Loucy (cell line): ENCODE results near the gene CDV3.
"Not testable (repeated sequence)": the region's sequence is repeated elsewhere in the genome, so short reads cannot be mapped to it uniquely, and the experiment has no call there.

ENCODE experiments used
- H2AFZ ChIP-seq: fragments of 200-600 bp; sonication (generic); 2 replicates; pipeline ENCODE4 v1.6.0; 2016; ENCODE audit warnings: antibody characterized with exemption, mild to moderate bottlenecking, low read length, moderate library complexity
- H3F3A ChIP-seq: fragments of 200-600 bp; 2 replicates; pipeline ENCODE4 v1.6.0; 2016; ENCODE audit warnings: antibody characterized with exemption, low read depth, mild to moderate bottlenecking
- H3K27me3 ChIP-seq: fragments of 200-600 bp; sonication (generic); 2 replicates; pipeline ENCODE4 v1.6.1; 2014; ENCODE audit warnings: low read length, mild to moderate bottlenecking; ENCODE audit not compliant: insufficient read depth, poor library complexity, severe bottlenecking
- H3K36me3 ChIP-seq: fragments of 200-600 bp; sonication (generic); 2 replicates; pipeline ENCODE4 v1.6.1; 2016; ENCODE audit warnings: low read length; ENCODE audit not compliant: insufficient read depth
- H3K4me1 ChIP-seq: fragments of 200-600 bp; sonication (generic); 2 replicates; pipeline ENCODE4 v1.5.1; 2014; ENCODE audit warnings: low read length, mild to moderate bottlenecking; ENCODE audit not compliant: insufficient read depth, poor library complexity, severe bottlenecking
- H3K4me2 ChIP-seq: fragments of 200-600 bp; sonication (generic); 2 replicates; pipeline ENCODE4 v1.6.0; 2014; ENCODE audit warnings: antibody characterized with exemption, low read length, low read depth, mild to moderate bottlenecking; ENCODE audit not compliant: poor library complexity, severe bottlenecking
- H3K4me3 ChIP-seq: fragments of 200-600 bp; sonication (generic); 2 replicates; pipeline ENCODE4 v1.5.1; 2014; ENCODE audit warnings: low read length, mild to moderate bottlenecking, mixed read lengths; ENCODE audit not compliant: poor library complexity, severe bottlenecking
- H3K79me2 ChIP-seq: fragments of 200-600 bp; sonication (generic); 2 replicates; pipeline ENCODE4 v1.6.1; 2014; ENCODE audit warnings: low read length; ENCODE audit not compliant: insufficient read depth
- H3K9ac ChIP-seq: fragments of 200-600 bp; sonication (generic); 2 replicates; pipeline ENCODE4 v1.6.0; 2014; ENCODE audit warnings: mild to moderate bottlenecking, low read depth, low read length, moderate library complexity; ENCODE audit not compliant: poor library complexity, severe bottlenecking
- H3K9me2 ChIP-seq: fragments of 200-600 bp; sonication (generic); replicated peaks from 2 replicates; pipeline ENCODE4 v1.6.1; 2016; ENCODE audit warnings: low read depth, low read length, mixed read lengths
- H3K9me3 ChIP-seq: fragments of 200-600 bp; sonication (generic); 2 replicates; pipeline ENCODE4 v1.6.1; 2014; ENCODE audit warnings: mild to moderate bottlenecking, antibody characterized with exemption, low read length, low read depth; ENCODE audit not compliant: insufficient read depth
- H4K20me1 ChIP-seq: fragments of 200-600 bp; sonication (generic); 2 replicates; pipeline ENCODE4 v1.6.0; 2014; ENCODE audit warnings: antibody characterized with exemption, low read length, mild to moderate bottlenecking; ENCODE audit not compliant: insufficient read depth, poor library complexity, severe bottlenecking
- EZH2phosphoT487 ChIP-seq: fragments of 200-600 bp; IDR thresholded peaks from 2 replicates; pipeline ENCODE4 v1.6.1; 2018; ENCODE audit warnings: antibody characterized with exemption, mild to moderate bottlenecking, moderate library complexity, borderline replicate concordance
- TF ChIP-seq, protein P1 (sequence below): fragments of 200-600 bp; sonication (generic); conservative IDR thresholded peaks from 2 replicates; pipeline ENCODE4 v1.5.1; 2014; ENCODE audit warnings: mild to moderate bottlenecking, antibody characterized with exemption, low read length

CDV3 gene

DNA sequence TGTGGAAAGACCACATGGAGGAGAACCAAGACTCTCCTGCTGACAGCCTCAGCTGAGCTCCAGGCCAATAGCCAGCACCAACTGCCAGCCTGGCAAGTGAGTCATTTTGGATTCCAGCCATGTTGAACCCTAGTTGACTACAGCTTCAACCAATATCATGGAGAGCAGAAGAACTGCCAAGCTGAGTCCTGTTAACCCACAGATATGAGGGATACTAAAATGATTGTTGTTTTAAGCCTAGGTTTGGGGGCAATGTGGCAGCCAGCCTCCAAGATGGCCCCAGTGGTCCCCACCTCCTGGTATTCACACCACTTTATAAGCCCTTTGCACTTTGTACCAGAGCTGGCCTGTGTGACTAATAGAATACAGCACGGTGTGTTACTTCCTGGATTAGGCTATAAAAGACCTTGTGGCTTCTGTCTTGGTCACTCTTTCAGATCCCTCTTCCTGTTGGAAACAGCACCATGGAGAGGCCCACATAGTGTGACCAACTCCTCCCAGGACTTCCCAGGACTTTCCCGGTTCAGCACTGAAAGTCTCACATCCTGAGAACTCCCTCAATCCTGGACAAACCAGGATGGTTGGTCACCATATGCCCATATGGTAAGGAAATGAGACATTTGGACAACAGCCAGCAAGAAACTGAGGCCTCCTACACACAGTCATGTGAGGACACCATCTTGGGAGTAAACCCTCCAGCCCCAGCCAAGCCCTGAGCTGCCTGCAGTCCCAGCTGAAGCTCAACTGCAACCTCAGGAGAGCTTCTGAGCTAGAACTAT lies 32.4 kb upstream of the CDV3 start:
- H2AFZ ChIP-seq = peak overlapping the region; percentile 65
- H3K79me2 ChIP-seq = no peaks in the 10 kb centered on the region
- no peak overlapping the region for H3K4me3 ChIP-seq
- H3K9me3 ChIP-seq = no peaks in the 10 kb centered on the region
- H3K27me3 ChIP-seq = no peaks in the 10 kb centered on the region
- H3K36me3 ChIP-seq = no peaks in the 10 kb centered on the region
- H3K4me2 ChIP-seq = peak overlapping the region; percentile 25
- TF ChIP-seq, protein P1, sequence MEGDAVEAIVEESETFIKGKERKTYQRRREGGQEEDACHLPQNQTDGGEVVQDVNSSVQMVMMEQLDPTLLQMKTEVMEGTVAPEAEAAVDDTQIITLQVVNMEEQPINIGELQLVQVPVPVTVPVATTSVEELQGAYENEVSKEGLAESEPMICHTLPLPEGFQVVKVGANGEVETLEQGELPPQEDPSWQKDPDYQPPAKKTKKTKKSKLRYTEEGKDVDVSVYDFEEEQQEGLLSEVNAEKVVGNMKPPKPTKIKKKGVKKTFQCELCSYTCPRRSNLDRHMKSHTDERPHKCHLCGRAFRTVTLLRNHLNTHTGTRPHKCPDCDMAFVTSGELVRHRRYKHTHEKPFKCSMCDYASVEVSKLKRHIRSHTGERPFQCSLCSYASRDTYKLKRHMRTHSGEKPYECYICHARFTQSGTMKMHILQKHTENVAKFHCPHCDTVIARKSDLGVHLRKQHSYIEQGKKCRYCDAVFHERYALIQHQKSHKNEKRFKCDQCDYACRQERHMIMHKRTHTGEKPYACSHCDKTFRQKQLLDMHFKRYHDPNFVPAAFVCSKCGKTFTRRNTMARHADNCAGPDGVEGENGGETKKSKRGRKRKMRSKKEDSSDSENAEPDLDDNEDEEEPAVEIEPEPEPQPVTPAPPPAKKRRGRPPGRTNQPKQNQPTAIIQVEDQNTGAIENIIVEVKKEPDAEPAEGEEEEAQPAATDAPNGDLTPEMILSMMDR = no peak
- no peak for TF ChIP-seq EZH2phosphoT487
- no peaks in the 10 kb centered on the region for H4K20me1 ChIP-seq
- H3F3A ChIP-seq = no peaks in the 10 kb centered on the region
- H3K4me1 ChIP-seq = peaks cover 10% of the 10 kb centered on the region
- H3K9me2 ChIP-seq = no peaks in the 10 kb centered on the region
- no peak overlapping the region for H3K9ac ChIP-seq

DNA sequence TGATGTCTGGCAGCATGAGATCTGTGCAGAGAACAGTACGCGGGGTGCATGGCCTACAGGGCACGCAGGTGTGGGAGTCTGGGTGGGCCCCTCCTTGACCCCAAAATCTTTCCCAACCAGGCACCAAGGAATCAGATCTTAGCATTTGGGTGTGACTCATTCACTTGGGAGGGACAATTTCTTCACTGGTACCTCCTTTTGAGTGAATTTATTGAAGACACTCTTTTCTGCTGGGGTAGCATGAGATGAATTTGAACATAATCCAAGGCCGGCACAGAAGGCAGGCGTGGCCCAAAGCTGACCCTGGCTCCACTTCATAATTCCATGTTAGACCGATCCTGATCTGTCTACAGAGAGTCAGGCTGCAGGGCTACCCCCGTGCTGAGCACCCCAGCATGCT lies 30.6 kb upstream of the CDV3 start:
- Histone ChIP-seq H4K20me1 (no peaks in the 10 kb centered on the region), H2AFZ (no peak overlapping the region), H3F3A (no peaks in the 10 kb centered on the region), H3K79me2 (no peaks in the 10 kb centered on the region), H3K4me1 (peaks cover 10% of the 10 kb centered on the region), H3K27me3 (no peaks in the 10 kb centered on the region), H3K9me3 (no peaks in the 10 kb centered on the region), H3K36me3 (no peaks in the 10 kb centered on the region), H3K4me3 (no peak overlapping the region), H3K9me2 (no peaks in the 10 kb centered on the region), H3K4me2 (no peak overlapping the region), H3K9ac (no peak overlapping the region)
- TF ChIP-seq, protein P1 = no peak
- no peak for TF ChIP-seq EZH2phosphoT487

DNA sequence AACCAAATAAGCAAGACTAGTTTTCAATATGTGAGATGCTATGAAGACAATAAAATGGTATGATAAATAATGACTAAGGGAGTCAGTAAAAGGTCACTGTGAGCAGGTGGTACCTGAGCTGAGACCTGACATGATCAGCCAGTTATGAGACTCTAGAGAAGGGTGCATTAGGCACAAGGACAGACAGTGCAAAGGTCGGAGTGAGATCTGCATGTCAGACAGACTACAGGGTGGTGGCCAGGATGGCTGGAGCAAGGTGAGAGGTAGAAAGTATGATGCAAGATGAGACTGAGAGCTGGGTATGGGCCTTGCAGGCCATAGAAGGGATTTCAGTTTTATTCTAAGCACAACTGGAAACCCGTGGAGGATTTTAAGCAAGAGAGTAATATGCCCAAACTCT lies 28.5 kb upstream of the CDV3 start:
- H3F3A ChIP-seq, H3K79me2 ChIP-seq, H3K4me2 ChIP-seq, H3K36me3 ChIP-seq, H2AFZ ChIP-seq, H3K9me2 ChIP-seq, H3K27me3 ChIP-seq, H3K9me3 ChIP-seq, H3K4me3 ChIP-seq, H3K9ac ChIP-seq, H4K20me1 ChIP-seq: not testable (repeated sequence)
- H3K4me1 ChIP-seq = peaks cover 10% of the 10 kb centered on the region
